Caki2 (cell line): Measurements from ENCODE around the gene EVI5. TPM values are rescaled to one million over a fixed set of nuclear protein-coding genes. Genes with fewer than 3 reads are reported as not detected.
"Not testable (repeated sequence)": the region's sequence is repeated elsewhere in the genome, so short reads cannot be mapped to it uniquely, and the experiment has no call there.

ENCODE experiments used
- DNase-seq: peaks from one replicate; pipeline ENCODE4 v3.0.0-alpha.2; 2015; ENCODE audit warnings: low read depth
- in situ Hi-C: cut with HindIII; loops from 2 replicates; pipeline ENCODE4 v1.10.0; 2016; ENCODE audit warnings: low sequenced_read_pairs, low pct_unique_long_range_greater_than_20kb, mixed read lengths
- total RNA-seq: library from RNA; depleted of rRNA; stranded (reverse); fragments of >200 nt; shearing (Covaris generic); gene quantifications from 2 replicates; pipeline ENCODE4 v1.2.3, GENCODE V29; 2014; ENCODE audit warnings: low replicate concordance

The EVI5 gene
- total RNA-seq, 1 experiment from 2014 or later, result 7.4 TPM

DNA sequence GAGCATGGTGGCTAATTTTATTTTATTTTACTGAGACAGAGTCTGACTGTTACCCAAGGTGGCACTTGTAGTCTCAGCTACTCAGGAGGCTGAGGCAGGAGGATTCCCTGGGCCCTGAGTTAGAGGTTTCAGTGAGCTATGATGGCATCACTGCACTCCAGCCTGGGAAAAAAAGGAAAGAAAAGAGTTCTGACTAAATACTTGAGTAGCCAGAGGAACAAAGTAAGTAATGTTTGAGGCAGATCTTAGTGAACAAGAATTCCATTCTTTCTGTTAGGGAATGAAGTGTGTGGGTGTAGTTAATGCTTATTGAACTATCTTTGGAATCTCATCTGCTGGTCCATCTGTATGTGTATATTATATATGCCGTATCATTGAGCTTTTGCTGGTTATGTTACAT, 13.1 kb upstream of the EVI5 start:
- in situ Hi-C loops, result no loop called here
- DNase-seq, result no peak

DNA sequence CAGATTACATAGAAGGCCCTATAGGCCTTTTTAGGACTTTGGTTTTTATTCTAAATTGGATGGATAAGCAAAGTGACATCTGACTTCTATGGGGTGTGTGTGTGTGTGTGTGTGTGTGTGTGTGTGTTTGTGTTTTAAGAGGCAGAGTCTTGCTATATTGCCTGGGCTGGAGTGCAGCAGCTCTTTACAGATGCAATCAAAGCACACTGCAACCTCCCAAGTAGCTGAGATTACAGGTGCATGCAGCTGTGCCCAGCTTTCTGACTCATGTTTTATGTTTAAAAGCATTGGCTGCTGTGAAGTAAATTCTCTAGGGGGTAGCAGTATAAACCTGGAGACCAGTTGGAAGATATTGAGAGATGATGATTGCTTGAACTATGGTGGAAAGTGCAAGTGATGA, 12.4 kb upstream of the EVI5 start:
- in situ Hi-C loops, result no loop called here

DNA sequence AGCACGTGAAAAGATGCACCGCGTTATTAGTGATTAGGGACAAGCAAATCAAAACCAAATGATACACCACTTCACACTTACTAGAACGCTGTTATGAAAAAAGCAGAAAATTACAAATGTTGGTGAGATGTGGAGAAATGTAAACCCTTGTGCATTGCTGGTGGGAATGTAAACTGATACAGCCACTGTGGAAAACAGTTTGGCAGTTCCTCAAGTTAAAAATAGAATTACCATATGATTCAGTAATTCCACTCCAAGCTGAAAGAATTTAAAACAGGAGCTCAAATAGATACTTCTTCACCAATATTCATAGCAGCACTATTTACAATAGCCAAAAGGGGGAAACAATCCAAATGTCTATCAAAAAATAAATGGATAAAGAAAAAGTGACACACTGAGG, 10.3 kb upstream of the EVI5 start:
- DNase-seq, result no peak
- in situ Hi-C loops, result no loop called here

More for the DNA sequence above, 12.4 kb upstream of the EVI5 start:
- no peak for DNase-seq

DNA sequence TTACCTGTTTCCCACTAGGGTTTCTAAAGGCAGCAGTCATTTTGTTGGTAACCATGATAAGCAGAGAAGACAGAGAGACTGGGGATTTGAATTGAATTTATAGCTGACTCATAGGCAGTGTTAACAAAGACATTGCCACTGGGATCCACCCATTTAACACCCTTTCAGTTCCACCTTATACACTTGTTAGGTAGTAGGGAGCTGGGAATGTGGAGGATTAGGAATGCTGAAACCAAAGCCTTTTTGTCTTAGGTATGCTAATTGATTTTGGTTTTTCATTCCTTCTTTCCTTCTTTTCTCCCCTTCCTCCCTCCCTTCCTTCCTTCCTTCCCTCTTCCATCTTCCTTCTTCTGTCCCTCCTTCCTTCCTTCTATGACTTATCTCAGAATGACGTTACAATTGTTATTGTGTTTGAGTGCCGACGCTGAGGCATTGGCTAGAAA, 7.5 kb upstream of the EVI5 start:
- in situ Hi-C loops, result no loop called here
- DNase-seq, result peak; percentile 16

DNA sequence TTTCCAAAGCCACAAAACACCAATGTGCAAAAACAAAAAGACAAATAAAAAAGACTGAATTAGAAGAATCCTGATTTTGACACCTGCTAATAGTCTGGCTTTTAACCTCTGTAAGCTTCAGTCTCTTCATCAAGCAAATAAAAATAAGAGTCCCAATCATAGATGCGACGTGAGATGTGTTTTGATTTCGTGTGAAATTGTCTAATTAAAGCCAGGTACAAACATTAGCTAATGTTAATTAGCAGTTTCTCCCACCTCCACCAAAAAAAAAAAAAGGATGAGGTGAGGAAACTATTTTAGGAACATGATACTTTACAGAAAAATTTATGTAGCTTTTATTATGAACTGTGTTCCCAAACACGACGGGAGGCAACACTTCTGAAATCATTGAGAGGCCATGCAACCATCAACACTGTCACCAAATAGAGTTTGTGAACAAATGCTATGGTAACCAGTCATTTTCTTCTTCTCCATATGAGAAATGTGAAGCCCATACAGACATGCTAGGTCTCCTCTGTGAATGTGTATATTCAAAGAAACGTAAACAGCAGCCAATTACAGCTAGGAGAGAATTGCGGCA, 6.7 kb upstream of the EVI5 start:
- DNase-seq, result no peak
- in situ Hi-C loops, result no loop called here

DNA sequence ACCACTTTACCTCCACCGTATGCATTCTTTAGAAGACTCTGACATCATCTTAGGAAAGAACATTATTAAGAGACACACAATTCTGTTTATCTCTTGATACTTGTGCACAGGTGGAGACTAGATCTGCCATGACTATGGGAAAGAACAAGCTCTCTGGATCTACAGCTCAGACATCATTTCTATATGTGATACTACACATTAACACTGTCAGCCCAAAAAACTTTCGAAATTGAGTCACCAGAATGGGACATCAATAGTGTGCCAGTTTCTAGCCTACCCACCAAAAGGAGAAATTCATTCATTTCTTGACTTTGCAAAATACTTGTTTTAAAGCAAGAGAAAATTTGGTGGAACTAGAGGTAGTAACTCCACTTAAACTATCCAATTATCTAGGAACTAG, 6.0 kb upstream of the EVI5 start:
- no peak for DNase-seq
- in situ Hi-C loops, result no loop called here

DNA sequence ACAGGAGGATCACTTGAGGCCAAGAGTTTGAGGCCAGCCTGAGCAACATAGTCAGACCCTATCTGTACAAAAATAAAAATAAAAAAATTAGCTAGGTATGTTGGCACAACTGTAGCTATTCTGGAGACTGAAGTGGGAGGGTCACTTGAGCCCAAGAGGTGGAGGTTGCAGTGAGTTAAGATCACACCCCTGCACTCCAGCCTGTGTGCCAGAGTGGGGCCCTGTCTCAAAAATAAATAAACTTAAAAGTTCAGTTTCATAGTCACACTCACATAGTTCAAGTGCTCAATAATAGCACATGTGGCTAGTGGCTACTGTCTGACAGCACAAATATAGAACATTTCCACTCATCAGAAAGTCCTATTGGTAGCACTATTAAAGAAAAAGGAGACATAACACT, 5.2 kb upstream of the EVI5 start:
- in situ Hi-C loops, result no loop called here
- no peak for DNase-seq

DNA sequence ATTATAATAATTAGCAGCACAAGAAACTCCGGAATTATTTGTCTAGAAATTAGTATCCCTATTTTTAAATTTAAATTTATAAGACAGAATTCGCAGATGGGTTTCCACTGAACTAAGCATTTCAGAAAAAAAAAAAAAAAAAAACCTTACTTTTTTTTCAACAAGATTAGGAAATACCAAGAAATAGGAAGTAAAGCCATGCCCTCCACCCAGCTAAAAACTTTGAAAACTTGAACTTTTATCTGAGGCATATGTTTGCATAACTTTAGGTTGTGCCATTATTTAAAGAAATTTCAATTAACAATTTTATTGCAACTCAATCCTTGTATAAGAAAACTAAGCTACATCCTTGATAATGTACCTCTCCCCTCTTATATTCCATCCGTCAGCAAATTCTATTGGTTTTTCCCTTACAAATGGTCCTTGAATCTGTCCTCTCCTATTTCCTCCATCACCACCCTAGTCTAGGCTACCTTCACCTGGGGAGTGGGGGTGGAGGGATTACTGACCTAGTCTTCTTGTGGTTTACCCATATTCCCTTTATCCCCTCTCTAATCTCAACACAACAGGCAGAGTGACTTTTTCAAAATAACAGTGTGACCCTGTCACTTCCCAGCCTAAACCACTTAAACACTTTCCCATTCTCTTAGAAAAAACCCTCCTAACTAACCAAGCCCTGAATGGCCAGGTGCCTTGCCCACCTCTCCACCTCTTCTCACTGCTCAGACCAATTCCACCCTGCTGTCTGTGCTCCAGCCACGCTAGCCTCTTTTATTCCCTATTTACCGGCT, 1.4 kb upstream of the EVI5 start:
- in situ Hi-C loops, result no loop called here

DNA sequence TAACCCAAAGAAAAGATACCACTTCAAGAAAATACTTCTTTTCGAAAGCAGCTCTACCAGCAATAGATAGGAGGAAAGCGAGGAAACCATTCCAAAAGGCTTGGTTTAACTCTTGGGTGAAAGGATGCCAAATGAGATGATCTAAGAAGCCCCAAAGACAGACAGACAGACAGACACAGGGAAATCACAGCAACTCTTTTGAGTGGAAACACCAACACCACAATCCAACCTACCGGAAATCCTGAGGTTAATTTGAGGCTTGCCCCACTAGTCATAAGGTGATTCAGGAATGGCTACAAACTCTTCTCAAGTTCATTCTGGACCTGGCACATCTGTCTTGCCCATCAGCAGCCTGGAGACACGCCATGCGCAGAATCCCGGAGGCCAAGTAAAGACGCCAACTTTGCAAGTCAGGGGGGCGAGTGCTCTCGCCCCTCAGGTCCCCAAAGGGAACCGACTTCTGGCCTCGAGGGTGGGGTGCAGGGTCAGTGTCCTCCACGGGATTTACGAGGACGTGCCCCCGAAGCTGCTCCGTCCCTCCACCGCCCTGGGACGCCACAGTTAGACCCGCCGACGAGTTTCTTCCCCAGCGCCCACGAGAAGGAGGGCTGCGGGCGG, 778 bp downstream of the EVI5 start:
- in situ Hi-C loops, result no loop called here
- peak; percentile 10 for DNase-seq

More for the DNA sequence above, 1.4 kb upstream of the EVI5 start:
- DNase-seq, result no peak

DNA sequence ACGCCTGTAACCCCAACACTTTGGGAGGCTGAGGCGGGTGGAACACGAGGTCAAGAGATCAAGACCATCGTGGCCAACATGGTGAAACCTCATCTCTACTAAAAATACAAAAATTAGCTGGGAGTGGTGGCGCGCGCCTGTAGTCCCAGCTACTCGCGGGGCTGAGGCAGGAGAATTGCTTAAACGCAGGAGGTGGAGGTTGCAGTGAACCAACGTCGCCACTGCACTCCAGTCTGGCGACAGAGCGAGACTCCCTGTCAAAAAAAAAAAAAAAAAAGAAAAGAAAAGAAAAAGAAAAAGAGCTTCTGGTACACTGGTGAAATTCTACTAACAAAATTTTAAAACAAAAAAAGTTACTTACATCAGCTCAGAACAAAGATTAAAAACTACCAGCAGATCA, 1.4 kb downstream of the EVI5 start:
- in situ Hi-C loops, DNase-seq: not testable (repeated sequence)

DNA sequence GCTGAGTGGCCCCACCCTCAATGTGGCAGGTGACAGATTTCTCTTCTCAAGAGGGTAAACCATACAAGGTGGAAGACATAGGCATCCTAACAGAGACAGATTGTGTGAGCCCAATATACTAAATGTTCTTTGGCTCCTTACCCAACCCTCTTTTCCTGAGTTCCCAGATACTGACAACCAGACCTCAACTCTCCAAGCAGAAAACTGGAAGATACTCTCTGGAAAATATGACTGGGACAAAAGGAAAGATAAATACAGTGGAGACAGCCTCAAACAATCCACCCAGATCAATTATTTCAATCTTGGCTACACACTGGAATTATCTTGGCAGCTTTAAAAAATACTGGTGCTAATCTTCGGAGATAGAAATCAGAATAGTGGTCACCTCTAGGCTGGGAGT, 6.5 kb downstream of the EVI5 start:
- in situ Hi-C loops, result no loop called here

DNA sequence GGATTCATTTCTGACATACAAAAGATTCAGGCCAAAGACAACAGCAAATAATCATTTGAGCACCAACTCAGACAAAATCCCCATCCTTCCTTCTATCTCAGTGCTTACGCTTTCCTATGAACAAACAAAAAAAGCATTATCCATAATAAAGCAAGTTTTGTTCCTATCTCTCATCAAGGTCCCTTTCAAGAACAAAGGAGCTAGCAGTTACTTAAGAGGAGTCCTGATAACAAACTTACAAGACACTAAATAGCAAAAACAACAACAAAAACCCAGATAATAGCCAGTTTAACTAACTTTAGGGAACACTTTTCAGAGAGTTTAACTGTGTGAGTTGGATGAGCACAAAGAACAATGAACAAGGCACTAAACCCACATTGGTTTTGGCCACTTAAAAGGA, 10.5 kb downstream of the EVI5 start:
- in situ Hi-C loops, result no loop called here
- DNase-seq, result no peak

More for the DNA sequence above, 6.5 kb downstream of the EVI5 start:
- no peak for DNase-seq

DNA sequence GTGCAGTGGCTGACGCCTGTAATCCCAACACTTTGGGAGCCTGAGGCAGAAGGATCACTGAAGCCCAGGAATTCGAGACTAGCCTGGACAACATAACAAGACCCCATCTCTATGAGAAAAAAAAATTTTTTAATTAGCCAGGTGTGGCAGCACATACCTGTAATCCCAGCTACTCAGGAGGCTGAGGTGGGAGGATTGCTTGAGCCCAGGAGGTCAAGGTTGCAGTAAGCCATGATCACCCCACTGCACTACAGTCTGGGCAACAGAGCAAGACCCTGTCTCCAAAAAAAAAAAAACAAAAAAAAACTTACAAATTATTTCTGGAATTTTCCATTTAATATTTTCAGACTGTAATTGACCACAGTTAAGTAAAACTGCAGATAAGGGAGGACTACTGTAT, 11.2 kb downstream of the EVI5 start:
- DNase-seq, in situ Hi-C loops: not testable (repeated sequence)

DNA sequence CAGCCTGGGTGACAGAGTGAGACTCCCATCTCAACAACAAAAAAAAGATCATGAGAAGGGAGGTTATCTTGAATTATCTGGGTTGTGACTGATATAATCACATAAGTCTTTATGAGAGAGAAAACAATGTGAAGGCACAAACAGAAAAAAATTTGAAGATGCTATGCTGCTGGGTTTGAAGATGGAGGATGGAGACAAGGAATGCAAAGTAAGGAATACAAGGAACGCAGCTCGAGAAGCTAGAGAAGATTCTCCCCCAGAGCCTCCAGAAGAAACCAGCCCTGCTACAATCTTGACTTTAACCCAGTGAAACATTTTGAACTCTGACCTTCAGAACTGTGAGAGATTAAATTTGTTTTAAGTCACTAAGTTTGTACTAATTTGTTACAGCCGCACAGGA, 15.1 kb downstream of the EVI5 start:
- in situ Hi-C loops, result no loop called here

DNA sequence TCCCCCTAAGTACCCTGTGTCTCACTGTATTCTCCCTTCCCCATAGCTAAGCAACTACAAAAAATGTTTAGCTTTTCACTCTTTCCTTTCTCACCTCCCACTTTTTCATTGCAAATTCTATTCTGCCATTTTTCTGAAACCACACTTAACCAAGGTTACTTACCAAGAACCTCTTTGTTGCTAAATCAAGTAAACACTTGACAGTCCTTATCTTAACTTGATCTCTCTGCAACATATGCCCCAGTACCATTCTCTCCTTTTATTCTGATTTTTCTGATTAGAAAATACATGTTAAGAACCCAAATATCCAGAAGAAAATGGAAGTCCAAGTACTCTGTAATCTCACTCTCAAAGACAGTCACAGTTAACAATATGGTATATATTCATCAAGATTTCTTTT, 16.0 kb downstream of the EVI5 start:
- in situ Hi-C loops, result no loop called here
- no peak for DNase-seq

More for the DNA sequence above, 15.1 kb downstream of the EVI5 start:
- DNase-seq, result no peak

DNA sequence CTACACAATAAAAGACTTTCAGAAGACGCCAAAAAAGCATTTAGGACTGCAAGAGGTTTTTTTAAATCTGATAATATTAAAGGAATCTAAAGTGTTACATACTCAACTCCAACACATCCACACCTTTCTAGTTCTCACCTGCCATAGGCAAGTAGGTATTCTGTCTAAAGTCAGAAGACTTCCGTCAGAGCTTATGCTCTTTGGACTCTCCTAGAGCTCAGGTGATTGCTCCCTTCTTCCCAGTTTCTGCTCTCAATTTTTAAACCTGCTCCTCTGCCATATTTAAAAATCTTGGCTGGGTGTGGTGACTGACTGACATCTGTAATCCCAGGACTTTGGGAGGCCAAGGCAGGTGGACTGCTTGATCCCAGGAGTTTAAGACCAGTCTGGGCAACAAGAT, 16.6 kb downstream of the EVI5 start:
- in situ Hi-C loops, result no loop called here
- DNase-seq, result no peak

DNA sequence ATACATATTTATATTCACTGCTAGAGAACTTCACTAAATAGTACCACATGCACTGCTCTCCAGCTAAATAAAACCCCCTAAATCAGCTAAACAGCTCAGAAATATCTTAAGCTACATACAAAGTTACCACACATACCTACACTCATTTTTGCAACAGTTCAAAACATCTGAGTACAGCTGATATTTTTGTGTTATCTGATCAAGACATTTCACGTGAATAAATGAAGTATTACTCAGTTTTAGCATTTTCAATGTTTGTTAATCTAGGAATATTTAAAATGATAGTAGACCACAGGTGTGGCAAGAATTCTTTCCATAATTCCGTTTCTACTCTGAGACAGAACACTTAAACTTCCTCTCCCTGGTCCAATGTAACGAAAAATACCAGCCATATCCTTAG, 20.8 kb downstream of the EVI5 start:
- DNase-seq, result no peak
- in situ Hi-C loops, result no loop called here

DNA sequence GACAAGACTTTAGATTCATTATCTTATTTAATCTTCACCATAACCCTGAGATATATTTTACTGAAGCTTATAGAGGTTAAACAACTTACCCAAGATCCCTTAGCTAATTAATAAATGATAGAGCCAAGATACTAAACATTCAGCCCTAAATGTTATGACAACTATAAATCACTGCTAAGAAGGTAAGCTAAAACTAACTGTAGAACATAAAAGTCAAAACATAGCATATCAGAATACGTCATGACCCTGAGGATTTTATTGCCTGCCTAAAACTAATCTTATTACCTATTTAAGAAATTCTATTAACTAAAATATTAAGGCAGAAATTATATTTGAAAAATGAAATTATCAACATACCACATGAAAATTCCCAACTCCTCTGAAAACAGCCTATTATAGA, 22.6 kb downstream of the EVI5 start:
- no peak for DNase-seq
- in situ Hi-C loops, result no loop called here

DNA sequence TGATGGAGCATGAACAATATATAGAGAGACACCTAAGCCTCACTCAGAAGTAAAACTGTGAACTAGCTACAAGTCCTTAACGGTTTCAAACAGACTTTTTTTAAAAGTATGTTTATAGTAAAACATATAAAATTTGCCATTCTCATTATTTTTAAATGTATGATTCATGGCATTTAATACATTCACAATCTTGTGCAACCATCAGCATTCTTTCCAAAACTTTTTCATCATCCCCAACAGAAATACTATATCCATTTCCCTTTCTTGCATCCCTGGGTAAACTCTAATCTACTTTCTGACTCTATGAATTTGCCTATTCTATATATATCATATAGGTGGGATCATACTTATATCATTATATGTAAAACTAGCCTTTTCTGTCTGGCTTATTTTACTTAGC, 25.5 kb downstream of the EVI5 start:
- DNase-seq, result no peak
- in situ Hi-C loops, result no loop called here

DNA sequence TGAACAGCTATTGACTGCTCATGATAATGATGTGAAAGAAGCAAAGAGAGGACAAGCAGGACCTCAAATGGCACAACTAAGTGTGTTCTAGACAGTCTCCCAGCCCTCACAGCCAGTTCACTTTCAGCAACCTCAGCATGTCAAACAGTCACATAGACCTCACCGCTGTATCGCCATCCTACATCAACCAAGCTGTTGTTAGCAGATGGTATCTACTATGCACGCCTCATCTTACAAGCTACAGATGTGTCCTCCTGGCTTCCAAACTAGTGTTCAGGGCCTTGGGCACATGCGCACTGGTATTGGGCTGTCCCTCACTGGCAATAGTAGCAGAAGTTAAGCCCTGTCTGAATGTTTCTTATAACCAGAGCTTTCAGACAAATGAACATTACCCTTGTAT, 28.4 kb downstream of the EVI5 start:
- no peak for DNase-seq
- in situ Hi-C loops, result no loop called here
